GM23248 (cell line): ENCODE results near the gene ITPKB. TPM values are rescaled to one million over a fixed set of nuclear protein-coding genes. Genes with fewer than 3 reads are reported as not detected.

ENCODE experiments used
- DNase-seq: peaks from one replicate; pipeline ENCODE4 v3.0.0-alpha.2; 2015
- H2AFZ ChIP-seq: fragments of 200-600 bp; sonication (generic); 2 replicates; pipeline ENCODE4 v1.6.1; 2016; ENCODE audit warnings: antibody characterized with exemption
- H3F3A ChIP-seq: fragments of 200-600 bp; sonication (generic); 2 replicates; pipeline ENCODE4 v1.6.1; 2016; ENCODE audit warnings: mild to moderate bottlenecking, antibody characterized with exemption, mixed run types; ENCODE audit not compliant: insufficient read depth
- H3K27ac ChIP-seq: fragments of 200-600 bp; sonication (generic); 2 replicates; pipeline ENCODE4 v1.5.1; 2016; ENCODE audit warnings: mild to moderate bottlenecking
- H3K27me3 ChIP-seq: fragments of 200-600 bp; sonication (generic); replicated peaks from 2 replicates; pipeline ENCODE4 v1.6.1; 2016; ENCODE audit warnings: mild to moderate bottlenecking; ENCODE audit not compliant: insufficient read depth
- H3K36me3 ChIP-seq: fragments of 200-600 bp; sonication (generic); 2 replicates; pipeline ENCODE4 v1.6.1; 2016; ENCODE audit warnings: low read depth, mild to moderate bottlenecking
- H3K4me1 ChIP-seq: fragments of 200-600 bp; sonication (generic); 2 replicates; pipeline ENCODE4 v1.6.1; 2016; ENCODE audit warnings: mild to moderate bottlenecking; ENCODE audit not compliant: insufficient read depth
- H3K4me2 ChIP-seq: fragments of 200-600 bp; sonication (generic); one replicate; pipeline ENCODE4 v1.6.1; 2016; ENCODE audit warnings: mild to moderate bottlenecking; ENCODE audit not compliant: unreplicated experiment
- H3K4me3 ChIP-seq: fragments of 200-600 bp; sonication (generic); 2 replicates; pipeline ENCODE4 v1.5.1; 2016; ENCODE audit warnings: mild to moderate bottlenecking
- H3K79me2 ChIP-seq: fragments of 200-600 bp; sonication (generic); 2 replicates; pipeline ENCODE4 v1.6.1; 2016; ENCODE audit warnings: mild to moderate bottlenecking; ENCODE audit not compliant: insufficient read depth
- H3K9ac ChIP-seq: fragments of 200-600 bp; sonication (generic); 2 replicates; pipeline ENCODE4 v1.6.1; 2016; ENCODE audit warnings: mild to moderate bottlenecking
- H3K9me2 ChIP-seq: fragments of 200-600 bp; sonication (generic); 2 replicates; pipeline ENCODE4 v1.6.1; 2016; ENCODE audit warnings: mixed run types, mild to moderate bottlenecking, moderate library complexity; ENCODE audit not compliant: insufficient read depth
- H3K9me3 ChIP-seq: fragments of 200-600 bp; sonication (generic); one replicate; pipeline ENCODE4 v1.6.1; 2017; ENCODE audit warnings: low read depth
- H4K20me1 ChIP-seq: fragments of 200-600 bp; sonication (generic); 2 replicates; pipeline ENCODE4 v1.6.0; 2016; ENCODE audit not compliant: insufficient read depth
- EZH2 ChIP-seq: fragments of 200-600 bp; sonication (generic); IDR thresholded peaks from 2 replicates; pipeline ENCODE4 v1.6.1; 2018; ENCODE audit warnings: antibody characterized with exemption, mild to moderate bottlenecking; ENCODE audit not compliant: insufficient read depth, poor library complexity, severe bottlenecking
- EZH2phosphoT487 ChIP-seq: fragments of 200-600 bp; sonication (generic); IDR thresholded peaks from 2 replicates; pipeline ENCODE4 v1.6.1; 2018; ENCODE audit warnings: antibody characterized with exemption, moderate library complexity, mild to moderate bottlenecking, low read depth; ENCODE audit not compliant: insufficient read depth
- WGBS, 2 experiments: methylation state at CpG; one replicate each; pipeline ENCODE4 v1.1.6; 2015 to 2017; ENCODE audit warnings: low lambda C conversion rate in 2 of 2, low coverage in 1 of 2; ENCODE audit errors: missing lambda C conversion rate in 2 of 2; 5-methylcytosine and 5-hydroxymethylcytosine counted together
- in situ Hi-C: fragments of 300-500 bp; cut with MboI; formaldehyde crosslinking; loops from 2 replicates; pipeline ENCODE4 v1.15.0; 2020
- polyA plus RNA-seq: library from polyadenylated mRNA; unstranded; fragments of >200 nt; fragmentation: Nextera tagmentation; extraction: Ambion mirVana; gene quantifications from 2 replicates; pipeline ENCODE4 v1.2.1, GENCODE V29; 2016
- total RNA-seq: library from RNA; depleted of rRNA; stranded (reverse); fragments of >200 nt; shearing (Covaris generic); gene quantifications from 2 replicates; pipeline ENCODE4 v1.2.3, GENCODE V29; 2014

ITPKB gene
- total and polyA plus RNA-seq, 2 experiments from 2014 or later, result 0.26 to 0.86 TPM

- Histone ChIP-seq H3K9ac (no peak overlapping the region), H3K4me2 (no peak overlapping the region), H3K9me3 (no peaks in the 10 kb centered on the region), H3K27ac (no peak overlapping the region), H3K27me3 (no peaks in the 10 kb centered on the region), H3K79me2 (no peaks in the 10 kb centered on the region), H4K20me1 (no peaks in the 10 kb centered on the region), H3K4me1 (peaks cover under 1% of the 10 kb centered on the region), H3K9me2 (no peaks in the 10 kb centered on the region), H3K4me3 (no peak overlapping the region), H3K36me3 (no peaks in the 10 kb centered on the region), H3F3A (no peaks in the 10 kb centered on the region), H2AFZ (no peak overlapping the region)
- DNase-seq, result no peak
- TF ChIP-seq EZH2 (no peak), EZH2phosphoT487 (no peak)
- in situ Hi-C loops, result no loop called here
- WGBS, 2 experiments, result 87 to 95% methylated on average over 7 of the region's 7 CpGs
Measured at GRCh38 chr1:226670073-226670472, 69.0 kb downstream of the ITPKB start.

DNA sequence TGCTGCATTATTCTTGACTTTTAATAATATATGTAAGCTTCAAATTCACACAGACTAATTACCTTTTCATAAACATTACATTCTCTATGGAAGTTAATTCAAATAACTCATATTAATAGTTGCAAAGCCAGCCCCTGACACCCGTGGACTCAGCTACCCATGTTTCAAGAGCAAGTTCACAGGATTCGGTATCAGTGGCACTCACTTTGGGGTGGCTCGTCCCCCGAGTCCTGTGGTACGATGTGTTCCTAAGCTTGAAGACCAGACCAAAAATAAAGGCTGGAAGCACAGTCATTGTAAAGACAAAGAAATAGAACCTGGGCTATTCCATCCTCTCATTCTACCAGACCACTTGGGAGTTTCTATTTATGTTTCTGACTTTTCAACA is 70.9 kb downstream of the ITPKB start:
- no peak overlapping the region for H3K9ac ChIP-seq

DNA sequence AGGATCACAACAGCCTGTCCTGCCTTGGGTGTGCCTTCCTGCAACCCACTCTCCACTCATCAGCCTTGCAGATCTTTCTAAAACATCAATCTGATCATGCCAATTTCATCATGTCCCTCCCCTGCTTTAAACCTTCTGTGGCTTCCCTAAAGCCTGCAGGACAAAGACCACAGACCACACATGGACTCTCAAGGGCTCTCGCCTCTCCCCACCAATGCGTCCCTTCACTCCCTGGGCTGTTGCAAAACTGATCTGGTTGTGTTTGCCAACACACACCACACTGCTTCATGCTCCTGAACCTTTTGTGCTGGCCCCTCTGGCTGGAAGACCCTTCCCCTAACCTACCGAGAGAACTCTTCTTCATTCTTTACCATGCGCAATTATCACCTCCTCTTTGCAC is 72.4 kb downstream of the ITPKB start:
- H3K27ac ChIP-seq, result no peak overlapping the region
- no peaks in the 10 kb centered on the region for H3K9me2 ChIP-seq
- no peaks in the 10 kb centered on the region for H3K79me2 ChIP-seq
- WGBS, 2 experiments, result 99 to 100% methylated on average over 4 of the region's 4 CpGs
- no peaks in the 10 kb centered on the region for H3K27me3 ChIP-seq
- peaks cover 23% of the 10 kb centered on the region for H3F3A ChIP-seq
- H3K4me2 ChIP-seq, result no peak overlapping the region
- no peaks in the 10 kb centered on the region for H3K9me3 ChIP-seq
- TF ChIP-seq EZH2, result no peak
- H3K9ac ChIP-seq, result no peak overlapping the region
- peaks cover 30% of the 10 kb centered on the region for H3K4me1 ChIP-seq
- in situ Hi-C loops, result no loop called here
- no peaks in the 10 kb centered on the region for H3K36me3 ChIP-seq
- no peak overlapping the region for H3K4me3 ChIP-seq
- no peaks in the 10 kb centered on the region for H4K20me1 ChIP-seq
- no peak for DNase-seq
- H2AFZ ChIP-seq, result no peak overlapping the region

More for the DNA sequence above, 70.9 kb downstream of the ITPKB start:
- TF ChIP-seq EZH2phosphoT487 (no peak), EZH2 (no peak)
- Histone ChIP-seq H3K9me3 (no peaks in the 10 kb centered on the region), H2AFZ (no peak overlapping the region), H3K27ac (no peak overlapping the region), H3F3A (peaks cover 13% of the 10 kb centered on the region), H3K27me3 (no peaks in the 10 kb centered on the region), H3K79me2 (no peaks in the 10 kb centered on the region), H3K9me2 (no peaks in the 10 kb centered on the region), H3K4me2 (no peak overlapping the region), H3K36me3 (no peaks in the 10 kb centered on the region), H4K20me1 (no peaks in the 10 kb centered on the region), H3K4me3 (no peak overlapping the region), H3K4me1 (peaks cover 18% of the 10 kb centered on the region)
- no peak for DNase-seq
- 79 to 83% methylated on average over 5 of the region's 5 CpGs for WGBS, 2 experiments
- in situ Hi-C loops, result no loop called here

- Histone ChIP-seq H3K4me1 (peaks cover 32% of the 10 kb centered on the region), H3K27me3 (no peaks in the 10 kb centered on the region), H3K4me3 (no peak overlapping the region), H3K9ac (no peak overlapping the region), H4K20me1 (no peaks in the 10 kb centered on the region), H2AFZ (no peak overlapping the region), H3K4me2 (no peak overlapping the region), H3K9me2 (no peaks in the 10 kb centered on the region), H3K79me2 (no peaks in the 10 kb centered on the region), H3K27ac (no peak overlapping the region), H3K36me3 (no peaks in the 10 kb centered on the region), H3F3A (peaks cover 28% of the 10 kb centered on the region), H3K9me3 (no peaks in the 10 kb centered on the region)
- DNase-seq, result no peak
- WGBS, 2 experiments, result 95 to 97% methylated on average over 6 of the region's 6 CpGs
- TF ChIP-seq EZH2phosphoT487, result no peak
- TF ChIP-seq EZH2, result no peak
- in situ Hi-C loops, result no loop called here
Measured at GRCh38 chr1:226666164-226666506, 72.9 kb downstream of the ITPKB start.

DNA sequence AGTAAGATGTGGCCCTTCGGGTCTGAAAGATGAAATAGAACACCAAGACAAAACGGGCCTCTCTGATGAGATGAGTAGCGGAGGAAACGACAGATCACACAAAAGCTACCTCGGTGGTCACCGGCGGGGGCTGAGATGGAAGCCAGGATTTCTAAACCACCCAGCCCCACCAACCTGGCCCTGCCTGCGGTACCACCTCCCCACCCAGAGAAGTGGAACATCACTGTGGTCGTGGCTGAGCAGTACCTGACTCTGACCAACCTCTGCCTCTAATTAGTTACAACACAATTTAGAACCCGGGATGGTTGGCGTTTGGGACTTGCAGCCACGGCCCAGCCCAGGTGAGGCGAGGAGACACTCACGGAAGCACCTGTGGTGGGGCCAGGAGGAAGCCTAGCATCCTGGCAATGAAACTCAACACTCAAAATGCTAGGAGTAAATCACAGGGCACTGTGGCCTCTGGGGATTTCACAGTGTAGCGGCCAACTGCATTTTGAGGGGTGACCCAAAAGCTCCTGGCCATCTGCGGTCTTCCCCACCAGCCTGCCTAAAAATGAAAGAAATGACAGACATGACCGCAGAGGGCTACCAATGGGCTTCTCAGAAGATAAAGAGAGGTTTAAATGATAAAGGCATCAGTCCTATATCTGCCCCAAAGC is 73.4 kb downstream of the ITPKB start:
- TF ChIP-seq EZH2 (no peak), EZH2phosphoT487 (no peak)
- no peak overlapping the region for H2AFZ ChIP-seq
- no peak for DNase-seq
- H3K4me3 ChIP-seq, result no peak overlapping the region
- peaks cover 32% of the 10 kb centered on the region for H3K4me1 ChIP-seq
- H3K79me2 ChIP-seq, result no peaks in the 10 kb centered on the region
- no peak overlapping the region for H3K4me2 ChIP-seq
- H3K27ac ChIP-seq, result no peak overlapping the region
- WGBS, 2 experiments, result 96 to 98% methylated on average over 17 of the region's 17 CpGs
- H3K9me2 ChIP-seq, result no peaks in the 10 kb centered on the region
- no peaks in the 10 kb centered on the region for H3K9me3 ChIP-seq
- H3K27me3 ChIP-seq, result no peaks in the 10 kb centered on the region
- no peaks in the 10 kb centered on the region for H3K36me3 ChIP-seq
- in situ Hi-C loops, result no loop called here
- H4K20me1 ChIP-seq, result no peaks in the 10 kb centered on the region
- peaks cover 28% of the 10 kb centered on the region for H3F3A ChIP-seq
- H3K9ac ChIP-seq, result no peak overlapping the region
